NCI-H2196 treated with DMSO at 0.1 percent for 48 hours (cell line): ENCODE measurements around the gene MRPL4.

Experiments used
- DNase-seq: peaks from one replicate; lab custom pipeline; 2025; ENCODE audit not compliant: unreplicated experiment; lab: John Stamatoyannopoulos, UW

Gene MRPL4

GRCh38 chr19:10251792-10252694 lies at the start of gene MRPL4:
MRPL4 (plus strand) TSS chr19:10252214; CDS start chr19:10252254, 40 bp downstream.
- peak; percentile 98 for DNase-seq

GRCh38 chr19:10203686-10204085 lies 48.3 kb upstream of the MRPL4 start:
- no peak for DNase-seq

GRCh38 chr19:10205636-10206035 lies 46.4 kb upstream of the MRPL4 start:
- no peak for DNase-seq

- DNase-seq: peak; percentile 63
Measured at GRCh38 chr19:10206226-10206885, 45.7 kb upstream of the MRPL4 start.

- DNase-seq: no peak
Measured at GRCh38 chr19:10207026-10207425, 45.0 kb upstream of the MRPL4 start.

GRCh38 chr19:10209315-10209714 lies 42.7 kb upstream of the MRPL4 start:
- no peak for DNase-seq

GRCh38 chr19:10211061-10211460 lies 41.0 kb upstream of the MRPL4 start:
- DNase-seq: no peak

GRCh38 chr19:10211691-10212090 lies 40.3 kb upstream of the MRPL4 start:
- DNase-seq: no peak

- no peak for DNase-seq
Measured at GRCh38 chr19:10214784-10215183, 37.2 kb upstream of the MRPL4 start.

GRCh38 chr19:10217085-10217484 lies 34.9 kb upstream of the MRPL4 start:
- no peak for DNase-seq

- peak; percentile 28 for DNase-seq
Measured at GRCh38 chr19:10219678-10220077, 32.3 kb upstream of the MRPL4 start.

GRCh38 chr19:10220695-10221094 lies 31.3 kb upstream of the MRPL4 start:
- no peak for DNase-seq

- no peak for DNase-seq
Measured at GRCh38 chr19:10222201-10222890, 29.7 kb upstream of the MRPL4 start.

GRCh38 chr19:10223488-10224213 lies 28.4 kb upstream of the MRPL4 start:
- DNase-seq: no peak

GRCh38 chr19:10224337-10224736 lies 27.7 kb upstream of the MRPL4 start:
- no peak for DNase-seq

GRCh38 chr19:10226021-10226375 lies 26.0 kb upstream of the MRPL4 start:
- DNase-seq: no peak

GRCh38 chr19:10226376-10227025 lies 25.5 kb upstream of the MRPL4 start:
- no peak for DNase-seq

- DNase-seq: no peak
Measured at GRCh38 chr19:10227026-10227971, 24.7 kb upstream of the MRPL4 start.

GRCh38 chr19:10228393-10228792 lies 23.6 kb upstream of the MRPL4 start:
- no peak for DNase-seq

- DNase-seq: no peak
Measured at GRCh38 chr19:10228920-10229319, 23.1 kb upstream of the MRPL4 start.
